Panc1 (cell line): Measurements from ENCODE around the gene ZNF486.

Source experiments
- REST ChIP-seq, 2 experiments: IDR thresholded peaks; 2 replicates each; pipeline ENCODE4 v1.6.1; 2011 to 2012; ENCODE audit warnings: low read depth in 2 of 2, control low read depth in 1 of 2, low read length in 1 of 2, mild to moderate bottlenecking in 1 of 2, moderate library complexity in 1 of 2; ENCODE audit not compliant: insufficient read depth in 1 of 2
- SIN3A ChIP-seq: IDR thresholded peaks from 2 replicates; pipeline ENCODE4 v1.6.1; 2012; ENCODE audit warnings: low read depth, mild to moderate bottlenecking, low read length, moderate library complexity, borderline replicate concordance; ENCODE audit not compliant: insufficient read depth
- TF ChIP-seq, protein P1 (sequence below): fragments of 450-650 bp; IDR thresholded peaks from 2 replicates; pipeline ENCODE4 v1.5.1; 2017; ENCODE audit warnings: mild to moderate bottlenecking

DNA sequence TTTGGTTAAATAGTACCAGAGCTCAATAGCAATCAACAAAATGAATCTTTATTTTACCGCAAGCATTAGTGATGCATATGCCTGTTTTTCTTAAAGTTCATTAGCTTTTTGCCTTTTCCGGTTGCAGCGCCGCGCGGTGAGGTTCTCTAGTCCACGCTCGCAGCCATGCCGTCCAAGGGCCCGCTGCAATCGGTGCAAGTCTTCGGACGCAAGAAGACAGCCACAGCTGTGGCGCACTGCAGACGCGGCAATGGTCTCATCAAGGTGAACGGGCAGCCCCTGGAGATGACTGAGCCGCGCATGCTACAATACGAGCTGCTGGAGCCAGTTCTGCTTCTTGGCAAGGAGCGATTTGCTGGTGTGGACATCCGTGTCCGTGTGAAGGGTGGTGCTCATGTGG is 42.1 kb upstream of the ZNF486 start:
- TF ChIP-seq SIN3A, result no peak
- TF ChIP-seq, protein P1, sequence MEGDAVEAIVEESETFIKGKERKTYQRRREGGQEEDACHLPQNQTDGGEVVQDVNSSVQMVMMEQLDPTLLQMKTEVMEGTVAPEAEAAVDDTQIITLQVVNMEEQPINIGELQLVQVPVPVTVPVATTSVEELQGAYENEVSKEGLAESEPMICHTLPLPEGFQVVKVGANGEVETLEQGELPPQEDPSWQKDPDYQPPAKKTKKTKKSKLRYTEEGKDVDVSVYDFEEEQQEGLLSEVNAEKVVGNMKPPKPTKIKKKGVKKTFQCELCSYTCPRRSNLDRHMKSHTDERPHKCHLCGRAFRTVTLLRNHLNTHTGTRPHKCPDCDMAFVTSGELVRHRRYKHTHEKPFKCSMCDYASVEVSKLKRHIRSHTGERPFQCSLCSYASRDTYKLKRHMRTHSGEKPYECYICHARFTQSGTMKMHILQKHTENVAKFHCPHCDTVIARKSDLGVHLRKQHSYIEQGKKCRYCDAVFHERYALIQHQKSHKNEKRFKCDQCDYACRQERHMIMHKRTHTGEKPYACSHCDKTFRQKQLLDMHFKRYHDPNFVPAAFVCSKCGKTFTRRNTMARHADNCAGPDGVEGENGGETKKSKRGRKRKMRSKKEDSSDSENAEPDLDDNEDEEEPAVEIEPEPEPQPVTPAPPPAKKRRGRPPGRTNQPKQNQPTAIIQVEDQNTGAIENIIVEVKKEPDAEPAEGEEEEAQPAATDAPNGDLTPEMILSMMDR, result no peak
- no peak for TF ChIP-seq REST (IDR thresholded peaks at IDR 0.05; ENCODE audit: insufficient read depth in 1 of 2, low read depth in 2 of 2, low read length in 1 of 2)
